GM21825 (cell line): Measurements from ENCODE around the gene DENND1A.

Experiments used
- ATAC-seq: cut with Tn5 transposase; IDR thresholded peaks from one replicate; pipeline ENCODE4 v1.9.1; 2021; ENCODE audit warnings: mild to moderate bottlenecking, moderate library complexity; ENCODE audit not compliant: unreplicated experiment

DENND1A gene

DNA sequence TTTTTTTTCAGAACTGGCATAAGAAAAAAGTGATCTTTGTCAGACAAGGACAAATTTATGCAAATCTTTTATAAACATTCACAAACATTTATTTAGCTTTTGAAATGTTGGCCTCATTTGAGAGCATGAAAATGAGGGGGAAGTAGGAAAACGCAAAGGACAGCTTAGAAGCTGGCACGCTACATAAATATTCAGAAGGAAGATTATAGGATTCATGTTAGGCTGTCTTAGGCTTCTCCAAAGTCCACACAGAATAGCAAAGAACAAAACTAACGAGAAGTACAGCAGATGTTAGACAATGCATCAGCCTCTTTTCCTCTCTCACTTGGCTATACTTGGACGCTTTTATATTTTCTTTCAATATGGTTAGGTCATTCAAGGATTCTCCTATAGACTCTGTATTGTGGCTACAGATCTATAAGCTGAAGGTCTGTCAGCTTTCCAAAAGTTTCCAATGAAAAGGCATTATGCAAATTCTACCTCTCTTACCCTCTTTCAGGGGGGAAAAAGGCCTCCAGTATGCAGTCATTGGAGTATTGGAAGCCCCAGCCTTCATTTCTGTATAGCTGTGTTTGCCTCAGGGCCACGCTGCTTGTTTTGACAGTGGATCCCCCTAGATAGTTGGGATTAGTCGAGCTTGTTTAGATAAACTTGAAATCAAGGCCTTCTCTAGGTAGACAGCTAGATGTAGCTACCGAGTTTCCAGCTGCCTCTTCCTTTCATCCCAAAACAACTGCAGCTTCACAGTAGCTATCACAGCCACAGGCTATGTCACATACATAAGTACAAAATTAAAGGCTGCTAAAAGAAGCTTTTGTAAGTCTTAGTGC lies 153.0 kb downstream of the DENND1A start:
- ATAC-seq: no peak

DNA sequence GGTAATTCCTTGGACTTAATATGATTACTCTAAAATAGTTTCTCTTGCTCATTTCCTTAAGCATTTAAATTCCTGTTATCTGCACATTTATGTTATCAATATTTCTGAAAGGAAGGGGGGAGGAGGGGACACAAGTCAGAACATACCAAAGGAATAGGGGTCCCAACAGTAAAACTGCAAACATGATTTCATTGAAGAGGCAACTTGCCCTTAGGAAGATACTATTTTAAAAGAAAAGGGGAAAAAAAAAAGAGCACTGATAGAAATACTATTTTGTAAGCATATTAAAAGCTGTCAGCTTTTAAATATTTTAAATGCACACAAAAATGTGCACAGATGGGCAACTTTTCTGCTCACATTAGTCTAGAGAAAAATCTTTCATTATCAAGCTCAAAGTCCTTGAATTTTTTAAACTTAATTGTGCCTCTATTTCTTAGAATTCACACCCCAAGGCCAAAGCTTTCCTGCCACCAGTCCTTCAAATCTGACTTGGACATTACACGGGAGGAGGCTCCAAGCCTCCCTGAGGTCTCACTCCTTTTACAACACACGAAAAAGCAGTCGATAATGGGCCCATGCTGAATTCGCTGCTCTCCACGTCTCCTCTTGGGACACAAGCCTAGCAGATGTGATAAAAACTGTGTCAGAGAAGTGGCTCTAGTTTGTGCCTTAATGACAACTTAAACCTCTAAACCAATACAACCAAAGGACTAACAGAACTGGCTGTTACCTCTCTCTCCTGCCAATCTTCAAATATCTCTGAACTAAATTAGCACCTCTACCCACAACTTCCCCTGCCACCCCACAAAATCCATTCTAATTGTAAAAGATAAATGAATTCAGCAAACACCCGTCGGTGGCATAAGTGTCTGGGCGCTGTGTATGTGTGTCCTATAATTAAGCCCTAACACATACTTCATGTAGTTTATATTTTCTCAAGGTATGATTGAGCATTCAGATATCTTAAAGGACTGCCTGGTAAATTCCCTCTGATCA lies 154.3 kb downstream of the DENND1A start:
- ATAC-seq: no peak

DNA sequence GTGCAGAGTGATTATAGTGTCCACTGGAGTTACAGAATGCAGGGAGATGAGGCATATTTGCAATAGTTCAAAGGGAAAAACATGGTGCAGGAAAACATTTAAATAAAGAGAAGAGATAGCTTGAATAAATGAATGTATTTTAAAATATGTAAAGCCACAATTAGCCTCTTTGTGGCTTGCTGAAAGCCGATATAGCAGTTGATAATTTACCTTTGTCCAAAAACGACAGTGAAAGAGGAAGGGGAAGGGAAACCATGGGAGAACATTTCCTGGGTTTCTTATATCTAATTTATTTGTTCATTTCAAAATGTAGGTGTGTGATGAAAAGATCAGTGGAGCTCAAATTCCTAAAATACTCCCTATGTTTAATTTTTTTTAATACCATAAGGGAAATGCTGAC lies 156.1 kb downstream of the DENND1A start:
- no peak for ATAC-seq

- ATAC-seq: no peak
Observed at GRCh38 chr9:123772967-123773366, 157.0 kb downstream of the DENND1A start.

DNA sequence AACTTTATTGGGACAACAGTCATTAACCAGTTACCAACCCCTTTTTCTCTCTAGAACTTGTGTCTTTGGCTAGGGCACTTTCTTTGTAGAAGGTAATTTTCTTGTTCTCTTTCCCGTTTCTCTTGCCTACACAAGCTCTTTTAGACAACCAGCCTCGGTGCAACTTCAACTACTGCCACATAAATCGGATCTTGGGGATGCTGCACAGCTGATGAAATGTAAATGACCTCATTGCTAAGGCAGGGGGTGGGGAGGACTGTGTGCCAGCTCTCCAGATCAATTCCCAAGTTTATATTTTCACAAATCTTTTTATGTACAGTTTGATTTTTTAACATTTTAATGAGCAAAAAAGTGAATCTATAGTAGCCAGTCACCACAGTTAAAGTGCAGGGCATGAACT lies 157.6 kb downstream of the DENND1A start:
- ATAC-seq: no peak

DNA sequence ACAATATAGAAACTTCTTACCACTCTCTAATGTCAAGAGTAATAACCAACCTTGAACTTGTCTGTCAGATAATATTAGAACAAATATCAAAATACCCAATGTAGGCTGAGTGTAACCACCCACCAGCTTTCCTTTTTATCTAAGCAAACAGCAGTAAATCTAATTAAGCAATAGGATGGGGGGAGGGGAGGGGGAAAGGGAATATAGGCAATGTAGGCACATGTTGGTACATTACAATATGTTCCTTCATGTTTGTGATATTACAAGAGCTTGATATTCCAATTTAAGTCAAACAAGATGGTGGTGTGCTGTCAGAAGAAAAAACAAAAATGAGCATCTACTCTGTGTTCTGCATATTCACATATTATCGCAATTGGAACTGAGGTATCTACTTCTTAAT lies 158.2 kb downstream of the DENND1A start:
- no peak for ATAC-seq

DNA sequence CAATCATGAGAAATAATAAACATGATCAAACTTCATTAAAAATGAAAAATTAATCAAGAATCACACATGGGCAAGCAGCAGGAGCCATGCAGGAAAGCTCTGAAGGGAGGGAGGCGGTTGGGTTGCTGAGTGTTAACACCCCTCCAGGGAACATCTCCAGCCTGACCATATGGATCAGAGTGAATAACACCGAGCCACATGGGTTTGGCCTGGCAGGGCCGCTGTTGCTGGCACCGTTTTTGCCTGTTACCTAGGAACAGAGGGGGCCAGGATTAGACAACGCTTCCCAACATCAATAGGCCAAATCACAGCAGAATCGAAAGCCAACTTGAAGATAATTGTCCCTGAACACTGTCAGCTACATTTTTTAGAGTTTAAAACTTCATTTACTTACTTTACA lies 160.2 kb downstream of the DENND1A start:
- ATAC-seq: no peak

DNA sequence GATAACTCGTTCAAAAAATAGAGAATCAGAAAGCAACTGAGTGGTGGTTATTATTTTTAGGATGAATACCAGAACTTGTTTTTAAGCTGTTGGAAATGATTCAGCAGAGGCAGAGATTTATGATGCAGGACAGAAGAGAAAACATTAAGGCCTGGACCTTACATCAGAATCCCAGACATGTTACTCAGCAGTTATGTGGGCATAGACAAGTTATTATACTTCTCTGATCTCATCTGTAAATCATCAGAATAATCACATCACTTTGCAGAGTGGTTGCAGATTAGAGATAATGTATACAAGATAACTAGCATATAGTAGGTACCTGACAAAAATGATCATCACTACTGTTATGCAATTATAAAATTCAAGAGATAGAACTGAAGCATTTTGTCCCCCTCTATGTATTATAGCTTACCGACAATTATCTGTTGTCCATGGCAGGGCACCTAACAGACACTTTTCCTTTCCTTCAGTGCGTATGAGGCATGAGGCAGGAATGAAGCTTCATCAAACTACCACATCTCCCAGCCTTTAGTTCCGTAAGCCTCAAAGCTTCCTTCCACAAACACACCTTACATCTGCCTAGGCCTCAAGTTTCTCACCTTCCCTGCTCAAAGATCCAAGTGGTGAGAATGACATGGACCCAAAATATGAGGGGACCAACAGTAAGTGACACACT lies 165.9 kb downstream of the DENND1A start:
- ATAC-seq: no peak

DNA sequence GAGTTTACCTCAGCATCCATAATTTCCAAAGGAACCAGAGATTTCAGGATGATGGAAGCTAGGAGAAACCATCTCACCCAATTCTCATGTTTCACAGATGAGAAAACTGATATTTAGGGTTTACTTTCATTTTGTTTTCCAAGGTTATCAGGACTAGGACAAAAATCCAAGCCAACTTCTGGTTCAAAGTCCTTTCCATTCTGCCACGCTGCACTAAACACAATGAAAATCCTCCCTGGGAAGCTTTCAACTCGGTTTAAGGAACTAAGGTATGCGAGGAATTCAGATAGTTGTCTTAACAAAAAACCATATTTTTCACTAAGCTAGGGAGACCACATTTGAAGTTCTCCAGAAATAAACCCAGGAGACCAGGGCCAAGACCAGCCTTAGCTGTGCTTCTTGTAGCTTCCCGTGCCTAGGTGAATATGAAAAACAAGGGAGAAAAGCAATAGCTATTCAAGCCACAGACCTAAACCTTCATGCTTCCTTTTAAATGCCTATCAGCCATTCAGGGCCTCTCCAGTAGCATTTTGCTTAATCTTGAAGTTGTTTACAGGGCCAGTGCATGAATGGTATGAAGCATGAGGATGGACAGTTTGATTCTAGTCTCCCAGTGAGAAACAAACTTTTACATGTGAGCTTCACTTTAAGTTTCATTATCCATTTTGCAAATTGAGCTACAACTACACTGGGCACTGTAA lies 167.9 kb downstream of the DENND1A start:
- no peak for ATAC-seq

DNA sequence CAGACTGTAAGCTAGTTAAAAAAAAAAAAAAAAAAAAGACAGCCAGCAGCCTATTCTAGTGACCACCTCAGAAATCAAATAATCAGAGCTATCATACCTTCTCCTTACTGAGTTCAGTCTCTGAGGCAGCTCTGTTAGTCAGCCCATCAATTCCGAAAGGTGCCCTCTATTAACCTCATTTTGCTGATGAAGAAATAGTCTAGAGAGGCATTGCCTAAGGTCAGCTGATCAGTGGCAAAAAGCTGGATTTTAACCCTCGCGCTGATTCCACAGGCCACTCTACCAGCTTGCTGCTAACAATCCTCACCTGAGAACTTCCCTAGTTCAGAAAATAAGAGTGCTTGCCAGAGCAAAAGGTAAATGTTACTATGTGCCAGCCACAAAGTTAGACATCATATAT lies 172.0 kb downstream of the DENND1A start:
- ATAC-seq: no peak

DNA sequence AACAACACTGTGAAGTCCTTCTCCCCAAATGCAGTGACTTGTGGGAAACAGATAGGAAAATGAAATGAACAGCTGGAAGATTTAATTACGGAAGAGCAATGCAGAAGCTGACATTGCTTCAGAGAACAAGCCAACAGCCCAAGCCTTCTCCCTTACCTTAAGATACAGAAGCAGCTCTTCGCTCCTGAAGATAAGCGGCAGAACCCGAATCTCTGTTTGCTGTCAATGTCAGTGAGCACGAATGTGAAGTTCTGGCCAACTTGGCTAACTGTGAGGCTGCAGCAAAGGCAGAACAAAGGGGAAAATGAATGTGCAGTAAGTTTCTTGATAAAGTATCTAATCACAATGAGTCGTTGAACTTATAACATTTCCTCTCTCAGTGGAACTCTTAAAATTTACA lies 172.4 kb downstream of the DENND1A start:
- ATAC-seq: no peak

- no peak for ATAC-seq
Observed at GRCh38 chr9:123756484-123757106, 173.3 kb downstream of the DENND1A start.

GRCh38 chr9:123753669-123754258 lies 176.2 kb downstream of the DENND1A start:
- ATAC-seq: no peak

- ATAC-seq: no peak
Observed at GRCh38 chr9:123753016-123753415, 176.9 kb downstream of the DENND1A start.

DNA sequence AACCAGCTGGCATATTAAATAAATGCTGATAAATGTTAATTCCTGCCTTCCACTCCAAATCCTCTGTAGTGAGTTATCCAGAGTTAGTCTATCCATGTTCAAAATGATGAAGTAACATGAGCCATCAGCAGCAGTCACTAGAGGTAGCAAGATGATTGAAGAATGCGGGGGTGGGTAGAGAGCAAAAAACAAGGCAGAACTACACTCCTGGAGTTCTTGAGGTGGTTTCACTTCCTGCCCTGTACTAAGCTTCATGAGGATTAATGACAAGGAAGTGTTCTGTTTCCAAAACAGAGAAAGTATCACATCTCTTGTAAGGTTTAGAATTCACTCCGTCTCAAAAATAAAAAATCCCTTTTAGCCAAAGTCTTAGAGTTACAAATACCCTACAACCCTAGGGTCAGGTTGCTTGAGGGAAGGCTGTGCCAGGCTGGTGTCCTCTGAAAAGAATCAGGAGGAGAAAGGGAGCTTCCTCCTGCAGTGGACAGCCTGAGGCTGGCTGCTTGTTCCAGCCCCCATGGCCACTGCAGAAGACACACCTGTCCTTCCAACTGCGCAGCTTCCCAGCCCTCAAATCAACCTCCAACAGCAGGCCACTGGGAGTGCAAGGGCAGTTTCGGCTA lies 180.2 kb downstream of the DENND1A start:
- ATAC-seq: peak; percentile 57

DNA sequence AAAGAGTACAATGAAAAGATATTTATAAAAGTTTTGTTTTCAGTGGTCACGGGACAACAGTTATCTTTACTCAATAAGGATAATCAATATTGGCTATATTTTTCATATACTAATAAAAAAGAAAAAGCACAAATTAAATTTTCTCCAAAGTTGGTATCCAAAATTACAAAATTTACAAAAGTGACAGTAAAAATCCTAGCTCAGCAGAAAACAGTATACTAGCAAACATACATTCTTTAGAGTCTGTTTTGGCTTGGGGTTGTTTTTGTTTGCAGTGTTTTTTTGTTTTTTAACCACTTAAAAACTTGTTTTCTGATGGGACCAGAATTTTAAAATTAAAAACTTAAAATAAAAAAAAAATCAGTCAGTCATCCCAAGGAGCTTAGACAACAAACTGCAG lies 183.2 kb downstream of the DENND1A start:
- no peak for ATAC-seq

GRCh38 chr9:123745933-123746332 lies 184.0 kb downstream of the DENND1A start:
- no peak for ATAC-seq

DNA sequence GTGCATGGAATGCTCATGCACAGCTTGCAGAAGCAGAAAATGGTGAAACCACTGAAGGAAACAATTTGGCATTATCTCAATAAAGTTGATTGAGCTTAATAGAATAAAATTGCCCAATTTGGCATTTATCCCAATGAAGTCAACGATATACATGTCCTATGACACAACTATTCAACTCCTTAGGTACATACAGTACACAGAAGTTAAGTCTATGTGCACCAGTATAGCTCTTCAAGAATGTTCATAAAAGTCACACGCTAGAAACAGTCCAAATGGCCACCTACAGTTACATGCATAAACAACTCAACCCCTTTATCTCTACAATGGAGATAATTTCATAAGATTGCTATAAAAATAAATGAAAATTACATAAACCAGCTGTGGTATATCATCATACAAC lies 184.5 kb downstream of the DENND1A start:
- no peak for ATAC-seq

DNA sequence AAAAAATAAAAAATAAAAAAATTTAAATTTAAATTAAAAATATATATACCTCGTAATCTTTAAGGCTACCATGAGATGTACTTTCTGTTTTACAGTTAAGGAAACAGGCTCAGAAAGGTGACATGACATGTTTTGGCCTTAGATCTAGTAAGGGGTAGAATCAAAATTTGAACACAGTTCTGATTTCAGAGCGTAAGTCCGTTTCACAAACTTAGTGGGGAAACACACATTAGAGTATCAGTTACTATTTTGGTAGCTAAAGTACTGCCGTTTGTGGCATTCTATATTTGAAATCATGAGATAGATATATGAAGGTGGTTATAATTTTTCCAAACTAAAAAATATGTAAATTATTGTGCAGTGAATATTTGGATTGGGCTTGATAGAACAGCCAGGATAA lies 186.2 kb downstream of the DENND1A start:
- no peak for ATAC-seq
